ENCODE results near the gene GRB2. TPM values are rescaled to one million over a fixed set of nuclear protein-coding genes. Genes with fewer than 3 reads are reported as not detected.

Gene GRB2
- total and polyA plus RNA-seq, 10 donors = 66.8 to 352 (median 209) TPM

DNA sequence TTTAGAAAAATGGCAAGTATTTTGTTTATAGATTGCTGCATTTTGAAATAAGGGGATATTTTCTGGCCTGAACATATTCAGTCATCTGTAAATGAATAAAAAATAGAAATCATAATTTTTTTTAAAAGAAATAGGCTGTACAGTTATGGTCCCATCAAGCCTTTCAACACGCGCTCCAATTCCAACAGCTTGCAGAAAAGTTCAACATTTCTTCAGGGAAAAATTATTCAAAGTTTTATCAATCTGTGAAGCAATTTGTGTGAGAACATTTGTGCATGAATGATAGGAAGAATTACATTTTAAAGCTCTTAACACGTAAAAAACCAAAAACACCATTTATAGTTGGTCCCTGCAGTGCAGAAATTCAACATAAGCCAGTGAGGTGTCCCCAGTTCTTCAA lies 65.5 kb downstream of the GRB2 start:
- intact Hi-C loops (cut with DNase I; ENCODE audit: low total_unique reads) = no loop called here
- Histone ChIP-seq H3K27ac (peak overlapping the region in 5 of 8 donors; percentile 55 to 83 (median 76)), H3K27me3 (replicated peaks in 1 of 7) (no peaks in the 10 kb centered on the region), H3K36me3 (peaks cover 0 to 5% (median 0%) of the 10 kb centered on the region in 6 donors), H3K4me1 (peaks cover 63 to 100% (median 96%) of the 10 kb centered on the region in 6 donors), H3K4me3 (no peak overlapping the region), H3K9me3 (no peaks in the 10 kb centered on the region)
- TF ChIP-seq POLR2A (IDR thresholded peaks at IDR 0.05) (no peak), POLR2AphosphoS5 (IDR thresholded peaks at IDR 0.05) (no peak), CTCF (IDR thresholded peaks at IDR 0.05 in 8 of 11, conservative IDR thresholded peaks at IDR 0.05 in 3 of 11) (no peak)
- WGBS, 5 donors = 89 to 95% (median 94%) methylated on average over 3 of the region's 3 CpGs
- no peak for DNase-seq

- WGBS, 5 donors = 22 to 37% (median 31%) methylated on average over 6 of the region's 6 CpGs
- no peak for DNase-seq
- no peaks in the 10 kb centered on the region for H3K27me3 ChIP-seq (replicated peaks in 1 of 7)
- H3K4me1 ChIP-seq = peaks cover 54 to 100% (median 87%) of the 10 kb centered on the region in 6 donors
- peak overlapping the region; percentile 48 to 83 (median 74) for H3K27ac ChIP-seq
- no peaks in the 10 kb centered on the region for H3K9me3 ChIP-seq
- TF ChIP-seq CTCF (IDR thresholded peaks at IDR 0.05 in 8 of 11, conservative IDR thresholded peaks at IDR 0.05 in 3 of 11) = no peak
- TF ChIP-seq POLR2AphosphoS5 (IDR thresholded peaks at IDR 0.05) = no peak
- TF ChIP-seq POLR2A (IDR thresholded peaks at IDR 0.05) = no peak
- peaks cover 0 to 9% (median 0%) of the 10 kb centered on the region in 6 donors for H3K36me3 ChIP-seq
- intact Hi-C loops (cut with DNase I; ENCODE audit: low total_unique reads) = no loop called here
- H3K4me3 ChIP-seq = peak overlapping the region in 1 of 8 donors; percentile 37
These were observed 67.1 kb downstream of the GRB2 start for GRCh38 chr17:75338335-75338734.

- H3K27me3 ChIP-seq (replicated peaks in 1 of 7) = no peaks in the 10 kb centered on the region
- WGBS, 5 donors = 74 to 85% (median 79%) methylated on average over 3 of the region's 3 CpGs
- no peak for TF ChIP-seq POLR2AphosphoS5 (IDR thresholded peaks at IDR 0.05)
- TF ChIP-seq CTCF (IDR thresholded peaks at IDR 0.05 in 8 of 11, conservative IDR thresholded peaks at IDR 0.05 in 3 of 11) = no peak
- no peak for TF ChIP-seq POLR2A (IDR thresholded peaks at IDR 0.05)
- H3K4me1 ChIP-seq = peaks cover 29 to 100% (median 78%) of the 10 kb centered on the region in 6 donors
- intact Hi-C loops (cut with DNase I; ENCODE audit: low total_unique reads) = no loop called here
- peak overlapping the region in 1 of 8 donors; percentile 67 for H3K27ac ChIP-seq
- H3K4me3 ChIP-seq = no peak overlapping the region
- no peaks in the 10 kb centered on the region for H3K9me3 ChIP-seq
- no peak for DNase-seq
- H3K36me3 ChIP-seq = peaks cover 0 to 39% (median 16%) of the 10 kb centered on the region in 6 donors
These were observed 70.2 kb downstream of the GRB2 start for GRCh38 chr17:75335315-75335714.

- Histone ChIP-seq H3K27ac (peak overlapping the region in 1 of 8 donors; percentile 67), H3K4me3 (no peak overlapping the region), H3K4me1 (peaks cover 24 to 100% (median 74%) of the 10 kb centered on the region in 6 donors), H3K27me3 (replicated peaks in 1 of 7) (no peaks in the 10 kb centered on the region), H3K9me3 (no peaks in the 10 kb centered on the region), H3K36me3 (peaks cover 0 to 45% (median 17%) of the 10 kb centered on the region in 6 donors)
- no peak for DNase-seq
- TF ChIP-seq POLR2AphosphoS5 (IDR thresholded peaks at IDR 0.05) (no peak), POLR2A (IDR thresholded peaks at IDR 0.05) (no peak), CTCF (IDR thresholded peaks at IDR 0.05 in 8 of 11, conservative IDR thresholded peaks at IDR 0.05 in 3 of 11) (no peak)
- WGBS, 5 donors = 93 to 100% (median 95%) methylated on average over 3 of the region's 3 CpGs
- intact Hi-C loops (cut with DNase I; ENCODE audit: low total_unique reads) = no loop called here
These were observed 70.8 kb downstream of the GRB2 start for GRCh38 chr17:75334723-75335122.

All from spleen (tissue), 11 donors.